Suprapubic skin (tissue), 4 donors: ENCODE data around the gene CAPS. TPM values are rescaled to one million over a fixed set of nuclear protein-coding genes. Genes with fewer than 3 reads are reported as not detected.

Experiments used
- DNase-seq, 2 donors: peaks; one replicate each; pipeline ENCODE4 v3.0.0-alpha.2; 2019; ENCODE audit warnings: low spot score in 2 of 2
- H3K27ac ChIP-seq: fragments of 200-600 bp; sonication (generic); one replicate; pipeline ENCODE4 v1.5.1; 2019
- H3K27me3 ChIP-seq: fragments of 200-600 bp; sonication (generic); one replicate; pipeline ENCODE4 v1.5.1; 2019
- H3K36me3 ChIP-seq: fragments of 200-600 bp; sonication (generic); one replicate; pipeline ENCODE4 v1.5.1; 2019
- H3K4me1 ChIP-seq: fragments of 200-600 bp; sonication (generic); one replicate; pipeline ENCODE4 v1.5.1; 2019
- H3K4me3 ChIP-seq: fragments of 200-600 bp; sonication (generic); one replicate; pipeline ENCODE4 v1.5.1; 2019; ENCODE audit warnings: mild to moderate bottlenecking
- H3K9me3 ChIP-seq: fragments of 200-600 bp; sonication (generic); one replicate; pipeline ENCODE4 v1.5.1; 2019
- CTCF ChIP-seq, 2 donors: fragments of 200-600 bp in 1 of 2; fragments of 450-650 bp in 1 of 2; sonication (generic) in 1 of 2; IDR thresholded peaks; one replicate each; pipeline ENCODE4 v1.5.1; 2016 to 2019; ENCODE audit warnings: antibody characterized with exemption in 2 of 2, mild to moderate bottlenecking in 1 of 2, moderate library complexity in 1 of 2
- EP300 ChIP-seq: sonication (generic); formaldehyde crosslinking; IDR thresholded peaks from one replicate; pipeline ENCODE4 v1.6.1; 2017; ENCODE audit warnings: antibody characterized with exemption
- POLR2A ChIP-seq, 2 donors: fragments of 450-650 bp; IDR thresholded peaks; one replicate each; pipeline ENCODE4 v1.6.1; 2017; ENCODE audit warnings: antibody characterized with exemption in 2 of 2, mild to moderate bottlenecking in 2 of 2, moderate library complexity in 2 of 2
- POLR2AphosphoS5 ChIP-seq, 3 donors: sonication (generic); formaldehyde crosslinking; IDR thresholded peaks; one replicate each; pipeline ENCODE4 v1.6.1; 2017; ENCODE audit warnings: antibody characterized with exemption in 3 of 3
- WGBS: methylation state at CpG from one replicate; pipeline ENCODE4 v1.1.5; 2018; 5-methylcytosine and 5-hydroxymethylcytosine counted together
- total RNA-seq, 4 donors: library from RNA; depleted of rRNA; stranded (reverse); fragments of >200 nt; gene quantifications; one replicate each; pipeline ENCODE4 v1.1.0, GENCODE V29; 2016

The CAPS gene
- total RNA-seq, 4 donors from 2014 or later = 7.2 to 36.5 (median 10.0) TPM

- Histone ChIP-seq H3K36me3 (peaks cover 74% of the 10 kb centered on the region), H3K4me1 (peaks cover 17% of the 10 kb centered on the region), H3K27me3 (no peaks in the 10 kb centered on the region), H3K27ac (no peak overlapping the region), H3K4me3 (no peak overlapping the region), H3K9me3 (no peaks in the 10 kb centered on the region)
- TF ChIP-seq CTCF (IDR thresholded peaks at IDR 0.05) (no peak), POLR2AphosphoS5 (IDR thresholded peaks at IDR 0.05) (no peak), POLR2A (IDR thresholded peaks at IDR 0.05) (no peak), EP300 (no peak)
- WGBS = 93% methylated on average over 20 of the region's 21 CpGs
- no peak for DNase-seq
These were observed 18.7 kb downstream of the CAPS start for GRCh38 chr19:5932609-5933262.

GRCh38 chr19:5933391-5934068, 19.5 kb downstream of the CAPS start:
- H3K27me3 ChIP-seq = no peaks in the 10 kb centered on the region
- TF ChIP-seq EP300 (no peak), POLR2AphosphoS5 (IDR thresholded peaks at IDR 0.05) (no peak), POLR2A (IDR thresholded peaks at IDR 0.05) (no peak), CTCF (IDR thresholded peaks at IDR 0.05) (no peak)
- H3K36me3 ChIP-seq = peaks cover 74% of the 10 kb centered on the region
- H3K27ac ChIP-seq = no peak overlapping the region
- peaks cover 17% of the 10 kb centered on the region for H3K4me1 ChIP-seq
- H3K9me3 ChIP-seq = no peaks in the 10 kb centered on the region
- no peak overlapping the region for H3K4me3 ChIP-seq
- 89% methylated on average over 19 of the region's 20 CpGs for WGBS
- no peak for DNase-seq

GRCh38 chr19:5934069-5934401, 20.0 kb downstream of the CAPS start:
- Histone ChIP-seq H3K27ac (no peak overlapping the region), H3K36me3 (peaks cover 69% of the 10 kb centered on the region), H3K9me3 (no peaks in the 10 kb centered on the region), H3K4me3 (no peak overlapping the region), H3K4me1 (peaks cover 17% of the 10 kb centered on the region), H3K27me3 (no peaks in the 10 kb centered on the region)
- 91% methylated on average over 5 of the region's 5 CpGs for WGBS
- no peak for TF ChIP-seq POLR2A (IDR thresholded peaks at IDR 0.05)
- TF ChIP-seq CTCF (IDR thresholded peaks at IDR 0.05) = no peak
- TF ChIP-seq EP300 = no peak
- TF ChIP-seq POLR2AphosphoS5 (IDR thresholded peaks at IDR 0.05) = no peak
- no peak for DNase-seq

GRCh38 chr19:5934774-5935472, 20.9 kb downstream of the CAPS start:
- no peaks in the 10 kb centered on the region for H3K9me3 ChIP-seq
- TF ChIP-seq EP300 = no peak
- no peak for TF ChIP-seq POLR2A (IDR thresholded peaks at IDR 0.05)
- no peak for TF ChIP-seq POLR2AphosphoS5 (IDR thresholded peaks at IDR 0.05)
- no peak for TF ChIP-seq CTCF (IDR thresholded peaks at IDR 0.05)
- H3K27me3 ChIP-seq = no peaks in the 10 kb centered on the region
- H3K4me3 ChIP-seq = no peak overlapping the region
- H3K4me1 ChIP-seq = peaks cover 13% of the 10 kb centered on the region
- no peak for DNase-seq
- peak overlapping the region; percentile 68 for H3K27ac ChIP-seq
- 69% methylated on average over 16 of the region's 16 CpGs for WGBS
- peaks cover 65% of the 10 kb centered on the region for H3K36me3 ChIP-seq
